NCI-H2227 treated with DMSO at 0.1 percent for 48 hours (cell line): ENCODE results near the gene KCTD12.
A peak's percentile ranks its signal among the peaks of the same experiment; 100 is the strongest.
"Not testable (repeated sequence)": the region's sequence is repeated elsewhere in the genome, so short reads cannot be mapped to it uniquely, and the experiment has no call there.

Experiments
- DNase-seq: peaks from one replicate; lab custom pipeline; 2025; lab: John Stamatoyannopoulos, UW

KCTD12 gene

DNA sequence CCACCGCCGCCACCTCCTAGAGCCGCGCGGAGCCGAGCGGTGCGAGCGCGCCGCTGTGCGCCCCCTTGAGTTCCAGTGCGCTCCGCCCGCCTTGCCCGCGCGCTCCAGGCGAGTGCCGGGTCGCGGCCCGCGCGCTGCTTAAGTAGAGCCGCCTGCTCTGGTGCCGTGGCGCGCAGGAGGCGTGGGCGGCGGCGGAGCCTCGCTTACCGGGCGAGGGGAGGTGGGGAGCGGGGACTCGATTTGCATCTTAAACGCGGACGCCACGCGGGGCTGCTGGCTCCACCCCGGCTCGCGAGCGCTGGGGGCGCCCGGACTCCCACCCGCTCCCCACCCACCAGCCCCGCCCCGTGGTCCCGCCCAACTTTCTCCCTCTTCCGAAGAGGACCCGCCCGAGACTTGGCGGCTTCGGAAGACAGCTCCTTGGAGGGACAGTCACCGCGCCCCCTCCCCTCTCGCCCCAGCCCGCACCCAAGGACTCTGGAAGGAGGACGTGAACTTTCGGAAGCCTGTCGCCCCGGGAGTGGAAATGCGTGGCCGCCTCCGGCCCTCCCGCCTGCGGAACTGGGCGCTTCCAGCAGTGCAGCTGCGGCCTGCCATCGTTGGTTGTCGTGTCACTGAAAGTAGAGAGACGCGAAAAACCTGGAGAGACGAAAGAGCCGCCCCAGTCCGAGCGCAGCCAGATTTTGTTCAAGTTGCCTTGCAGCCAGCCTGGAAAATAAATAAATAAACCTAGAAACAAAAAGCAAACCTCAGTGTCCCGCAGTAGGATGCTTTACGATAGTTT is at the start of gene KCTD12:
Gene KCTD12 (minus strand): TSS at position 114 of the 784 bp plus-strand sequence. CDS start 257 bp downstream, outside the sequence.
- DNase-seq: peak; percentile 22

DNA sequence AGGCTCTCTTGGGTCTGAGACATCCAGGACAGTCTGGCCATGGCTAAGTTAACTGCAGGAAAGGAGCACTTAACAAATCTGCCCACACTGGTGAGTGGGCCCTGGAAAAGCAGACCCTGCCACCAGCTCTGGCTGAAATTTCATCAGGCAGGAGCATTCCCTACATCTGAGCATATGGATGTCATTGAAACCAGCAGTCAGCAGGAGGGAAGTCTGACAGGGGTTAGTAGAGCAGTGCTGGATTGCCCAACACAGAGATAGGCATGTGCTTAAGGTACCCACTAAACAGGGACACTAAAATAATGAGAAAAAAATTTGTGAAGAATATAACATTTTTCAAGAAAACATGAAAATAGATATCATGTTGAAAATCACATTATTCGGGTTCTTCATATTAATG is 48.5 kb upstream of the KCTD12 start:
- DNase-seq: no peak

DNA sequence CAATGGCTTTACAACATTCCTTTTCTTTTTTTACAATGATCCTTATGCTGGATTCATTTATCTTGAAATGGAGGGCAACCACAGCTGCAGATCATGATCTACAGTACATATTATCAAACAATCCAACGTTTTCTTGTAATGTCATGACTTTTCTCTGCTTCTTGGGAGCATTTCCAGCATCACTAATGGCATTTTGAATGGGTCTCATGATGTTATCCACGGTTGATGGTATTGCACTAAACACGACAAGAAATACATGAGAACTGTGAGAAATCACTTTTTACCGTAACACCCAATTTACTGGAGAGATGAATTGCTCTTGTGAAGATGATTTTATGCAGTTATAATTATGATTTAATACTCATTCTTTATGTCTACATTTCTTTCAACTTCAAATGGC is 45.9 kb upstream of the KCTD12 start:
- DNase-seq: no peak

DNA sequence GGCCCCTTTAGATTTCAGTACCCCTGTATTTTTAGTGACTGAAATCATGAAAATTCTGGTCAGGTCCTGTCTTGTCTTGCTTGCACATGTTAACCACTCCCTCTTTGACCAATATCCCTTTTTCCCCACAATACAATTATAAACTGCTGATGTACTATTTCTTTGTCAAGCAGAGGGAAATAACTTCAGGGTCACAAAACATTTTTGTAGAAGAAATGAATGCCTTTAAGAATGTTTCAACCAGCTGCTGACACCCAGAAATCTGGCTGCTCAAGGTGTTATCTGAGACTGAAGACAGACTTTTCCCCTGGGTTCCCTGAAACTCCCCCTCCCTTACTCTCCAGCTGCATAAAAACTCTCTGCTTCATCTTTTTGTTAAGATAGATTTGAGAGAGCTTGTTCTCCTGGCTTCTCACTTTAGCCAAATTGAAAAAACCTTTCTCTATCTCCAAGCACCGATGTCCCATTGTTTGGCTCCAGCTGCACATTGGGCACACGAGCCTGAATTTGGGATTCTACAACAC is 43.7 kb upstream of the KCTD12 start:
- no peak for DNase-seq

DNA sequence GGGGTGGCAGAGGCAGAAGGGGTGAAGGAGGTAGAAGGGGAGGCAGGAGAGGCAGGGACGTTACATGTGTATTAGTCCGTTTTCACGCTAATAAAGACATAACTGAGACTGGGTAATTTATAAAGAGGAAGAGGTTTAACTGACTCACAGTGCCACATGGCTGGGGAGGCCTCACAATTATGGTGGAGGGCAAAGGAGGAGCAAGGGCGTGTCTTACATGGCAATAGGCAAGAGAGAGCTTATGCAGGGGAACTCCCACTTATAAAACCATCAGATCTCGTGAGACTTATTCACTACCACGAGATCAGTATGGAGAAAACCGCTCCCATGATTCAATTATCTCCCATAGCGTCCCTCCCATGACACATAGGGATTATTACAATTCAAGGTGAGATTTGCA is 43.1 kb upstream of the KCTD12 start:
- DNase-seq: no peak

DNA sequence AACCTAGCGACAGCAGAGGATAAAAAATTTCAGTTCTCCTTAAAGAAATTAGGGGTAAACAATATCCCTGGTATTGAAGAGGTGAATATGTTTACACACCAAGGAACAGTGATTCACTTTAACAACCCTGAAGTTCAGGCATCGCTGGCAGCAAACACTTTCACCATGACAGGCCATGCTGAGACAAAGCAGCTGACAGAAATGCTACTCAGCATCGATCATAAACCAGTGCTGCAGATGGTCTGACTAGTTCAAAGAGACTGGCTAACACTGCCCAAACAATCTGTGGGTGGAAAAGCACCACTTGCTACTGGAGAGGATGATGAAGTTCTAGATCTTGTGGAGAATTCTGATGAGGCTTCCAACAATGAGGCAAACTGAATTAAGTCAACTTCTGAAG is 42.3 kb upstream of the KCTD12 start:
- no peak for DNase-seq

DNA sequence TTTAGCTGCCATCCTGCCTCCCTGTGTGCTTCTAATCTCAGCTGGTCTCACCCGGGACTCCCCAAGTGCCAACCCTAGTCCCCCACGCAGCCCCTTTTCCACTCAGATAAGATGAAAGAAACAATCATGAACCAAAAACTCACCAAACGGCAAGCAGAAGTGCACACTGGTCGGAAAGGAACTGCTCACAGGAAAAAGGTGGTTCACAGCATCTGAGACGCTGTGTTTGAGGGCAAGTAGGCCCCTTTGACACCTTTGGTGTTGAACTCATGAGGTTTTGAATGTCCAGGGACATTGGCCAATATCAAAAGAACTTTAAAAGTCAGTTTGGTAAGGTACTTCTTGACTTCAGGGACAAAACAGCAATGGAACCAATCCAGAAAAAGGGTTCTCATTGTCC is 41.8 kb upstream of the KCTD12 start:
- DNase-seq: no peak

DNA sequence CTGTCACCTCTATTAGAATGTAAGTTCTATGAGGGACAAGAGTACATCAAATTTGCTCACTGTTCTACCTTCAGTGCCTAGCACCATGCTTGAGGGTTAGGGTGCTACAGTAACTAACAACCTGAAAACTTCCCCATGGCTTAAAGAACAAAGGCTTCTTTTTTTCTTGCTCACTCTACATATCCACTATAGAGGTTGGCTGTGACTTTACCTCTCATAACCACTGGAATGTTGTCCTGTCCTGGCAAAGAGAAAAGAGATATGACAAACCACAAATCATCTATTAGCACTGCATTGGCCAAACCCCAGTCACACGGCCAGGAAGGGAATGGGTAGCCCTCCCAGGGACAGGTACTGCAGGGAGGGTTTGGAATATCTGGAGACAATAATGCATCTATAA is 38.9 kb upstream of the KCTD12 start:
- no peak for DNase-seq

DNA sequence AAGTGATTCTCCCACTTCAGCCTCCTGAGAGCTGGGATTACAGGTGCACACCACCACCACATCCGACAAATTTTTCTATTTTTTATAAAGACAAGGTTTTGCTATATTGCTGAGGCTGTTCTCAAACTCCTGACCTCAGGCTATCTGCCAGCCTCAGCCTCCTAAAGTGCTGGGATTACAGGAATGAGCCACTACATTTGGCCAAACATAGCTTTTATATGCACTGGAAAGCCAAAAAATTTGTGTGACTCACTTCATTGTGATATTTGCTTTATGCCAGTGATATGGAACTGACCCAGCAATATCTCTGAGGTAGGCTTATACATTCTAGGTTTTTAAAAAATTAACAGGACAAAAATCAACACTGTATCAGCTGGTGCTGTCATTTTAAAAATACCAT is 35.3 kb upstream of the KCTD12 start:
- no peak for DNase-seq

DNA sequence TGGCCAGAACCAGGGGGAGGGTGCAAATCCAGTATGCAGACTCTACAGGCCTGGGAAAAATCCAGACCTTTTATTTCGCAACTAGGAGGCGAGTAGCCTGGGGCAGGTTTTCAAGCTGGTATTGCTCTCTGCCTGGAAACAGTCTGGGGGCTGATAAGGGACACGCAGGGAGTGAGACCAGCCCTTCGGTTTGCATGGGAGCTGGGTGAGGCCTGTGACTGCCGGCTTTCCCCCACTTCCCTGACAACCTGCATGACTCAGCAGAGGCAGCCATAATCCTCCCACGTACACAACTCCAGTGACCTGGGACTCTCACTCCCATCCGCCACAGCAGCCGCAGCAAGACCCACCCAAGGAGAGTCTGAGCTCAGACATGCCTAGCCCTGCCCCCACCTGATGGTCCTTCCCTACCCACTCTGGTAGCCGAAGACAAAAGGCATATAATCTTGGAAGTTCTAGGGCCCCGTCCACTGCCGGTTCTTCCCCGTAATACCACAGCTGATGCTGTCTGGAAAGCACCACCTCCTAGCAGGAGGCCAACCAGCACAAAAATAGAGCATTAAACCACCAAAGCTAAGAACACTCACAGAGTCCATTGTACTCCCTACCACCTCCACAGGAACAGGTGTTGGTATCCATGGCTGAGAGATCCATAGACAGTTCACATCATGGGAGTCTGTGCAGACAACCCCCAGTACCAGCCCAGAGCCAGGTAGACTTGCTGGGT is 31.7 kb upstream of the KCTD12 start:
- DNase-seq: not testable (repeated sequence)

DNA sequence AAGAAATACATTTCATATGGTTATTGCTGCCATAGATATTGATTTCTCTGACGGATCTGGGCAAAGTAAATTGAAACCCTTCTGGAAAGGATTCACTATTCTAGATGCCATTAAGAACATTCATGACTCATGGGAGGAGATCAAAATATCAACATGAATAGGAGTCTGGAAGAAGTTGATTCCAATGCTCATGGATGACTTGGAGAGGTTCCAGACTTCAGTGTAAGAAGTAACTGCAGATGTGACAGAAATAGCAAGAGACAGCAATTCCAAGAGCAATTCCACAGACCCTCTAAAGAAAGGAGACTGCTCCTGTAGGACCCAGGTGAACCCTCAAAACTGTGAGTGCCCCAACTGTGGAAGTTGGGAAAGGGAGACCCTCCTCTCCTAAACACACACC is 30.9 kb upstream of the KCTD12 start:
- no peak for DNase-seq

DNA sequence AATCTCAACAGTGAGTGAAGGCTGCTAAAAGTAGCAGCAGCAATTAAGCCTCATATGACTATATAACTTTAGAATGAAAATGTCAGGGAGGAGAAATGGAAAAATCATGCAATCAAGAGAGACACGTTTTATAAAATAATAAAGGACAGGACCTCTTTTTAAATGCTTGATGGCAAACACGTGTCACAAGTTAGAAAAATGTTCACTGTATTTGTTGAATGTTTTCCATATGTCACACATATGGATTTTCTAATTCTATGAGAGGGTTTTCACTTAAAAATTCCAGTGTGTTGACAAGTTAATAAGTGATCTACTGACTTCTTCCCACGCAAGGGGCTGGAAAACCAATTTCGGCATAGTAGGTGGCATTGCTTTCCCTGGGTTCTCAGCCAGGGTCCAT is 27.7 kb upstream of the KCTD12 start:
- no peak for DNase-seq

DNA sequence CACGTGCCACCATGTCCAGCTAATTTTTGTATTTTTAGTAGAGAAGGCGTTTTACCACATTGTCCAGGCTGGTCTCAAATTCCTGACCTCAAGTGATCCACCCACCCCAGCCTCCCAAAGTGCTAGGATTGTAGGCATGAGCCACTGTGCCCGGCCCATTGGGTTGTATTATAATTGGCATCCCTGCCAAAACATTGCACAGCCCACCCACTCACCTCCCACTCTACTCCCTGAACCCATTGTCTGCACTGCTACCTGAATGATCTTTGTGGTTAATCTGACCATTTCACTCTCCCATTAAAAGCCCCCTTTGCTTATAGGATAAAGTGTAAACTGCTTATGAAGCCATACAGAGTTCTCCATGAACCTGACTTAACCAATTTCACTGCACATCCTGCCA is 26.3 kb upstream of the KCTD12 start:
- no peak for DNase-seq

DNA sequence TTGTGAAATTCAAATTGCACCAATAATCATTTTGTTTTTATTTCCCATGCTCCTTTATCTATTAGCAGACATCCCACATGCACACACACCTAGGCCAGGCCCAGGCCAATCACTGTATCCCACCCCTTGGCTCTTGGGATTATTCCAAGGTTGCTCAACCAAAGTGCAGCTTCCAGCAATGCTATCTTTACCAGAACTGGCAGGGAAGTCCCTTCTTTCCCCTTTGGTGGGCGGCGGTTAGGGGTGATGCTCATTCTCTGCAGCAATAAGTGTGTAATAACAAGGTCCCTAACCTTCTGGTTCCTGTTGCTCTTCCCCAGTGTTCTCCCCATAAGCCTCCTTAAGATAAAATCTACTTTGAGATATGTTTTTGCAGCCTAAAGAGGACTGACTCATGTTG is 18.3 kb upstream of the KCTD12 start:
- DNase-seq: no peak

DNA sequence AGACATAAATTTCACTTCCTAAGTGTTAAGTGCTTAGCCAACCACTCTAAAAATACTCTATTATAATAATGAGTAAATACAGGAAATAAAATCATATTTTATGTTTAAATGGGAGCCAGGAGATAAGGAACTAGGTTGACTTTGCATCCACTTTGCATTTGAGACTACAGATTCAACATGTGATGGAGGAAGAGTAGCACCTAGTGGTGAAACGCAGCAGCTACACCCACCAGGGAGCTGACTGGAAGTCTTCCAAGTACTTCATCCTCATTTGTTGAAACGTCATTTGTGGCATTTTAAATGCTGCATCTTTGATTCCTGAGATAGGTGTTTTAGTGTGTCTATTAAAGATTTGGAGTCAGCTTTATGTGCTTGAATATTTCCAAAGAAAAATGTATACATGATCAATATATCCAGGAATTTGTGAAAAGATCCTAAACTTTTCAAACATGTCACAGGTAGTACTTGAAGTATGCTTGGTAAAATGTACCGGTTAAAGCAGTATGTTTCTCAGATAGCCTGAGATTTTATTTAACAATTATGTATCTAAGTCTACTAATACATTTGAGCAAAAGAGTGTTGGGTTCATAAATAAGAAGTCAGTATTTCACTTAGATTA is 17.4 kb upstream of the KCTD12 start:
- DNase-seq: peak; percentile 26

DNA sequence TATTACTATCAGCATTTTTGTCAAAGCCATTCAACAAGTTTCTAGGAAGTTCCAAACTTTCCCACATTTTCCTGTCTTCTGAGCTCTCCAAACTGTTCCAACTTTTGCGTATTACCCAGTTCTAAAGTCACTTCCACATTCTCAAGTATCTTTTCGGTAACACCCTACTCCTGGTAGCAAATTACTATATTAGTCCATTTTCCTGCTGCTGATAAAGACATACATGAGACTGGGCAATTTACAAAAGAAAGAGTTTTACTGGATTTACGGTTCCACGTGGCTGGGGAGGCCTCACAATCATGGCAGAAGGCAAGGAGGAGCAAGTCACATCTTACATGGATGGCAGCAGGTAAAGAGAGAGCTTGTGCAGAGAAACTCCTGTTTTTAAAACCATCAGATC is 12.9 kb upstream of the KCTD12 start:
- not testable (repeated sequence) for DNase-seq

DNA sequence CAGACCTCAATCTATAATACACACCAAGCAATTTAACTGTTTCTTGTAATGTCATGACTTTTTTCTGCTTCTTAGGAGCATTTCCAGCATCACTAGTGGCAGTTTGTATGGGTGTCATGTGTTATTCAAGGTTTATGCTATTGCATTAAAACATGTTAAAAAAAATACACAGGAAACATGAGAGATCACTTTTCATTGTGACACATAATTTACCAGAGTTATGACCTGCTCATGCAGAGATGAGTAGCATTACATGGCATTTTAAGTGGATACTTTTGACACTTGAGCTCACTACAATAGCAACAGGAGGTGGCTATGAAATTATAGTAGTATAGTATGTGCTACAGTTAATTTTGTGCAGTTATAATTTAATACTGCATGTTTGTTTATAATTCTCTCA is 11.0 kb upstream of the KCTD12 start:
- DNase-seq: not testable (repeated sequence)

DNA sequence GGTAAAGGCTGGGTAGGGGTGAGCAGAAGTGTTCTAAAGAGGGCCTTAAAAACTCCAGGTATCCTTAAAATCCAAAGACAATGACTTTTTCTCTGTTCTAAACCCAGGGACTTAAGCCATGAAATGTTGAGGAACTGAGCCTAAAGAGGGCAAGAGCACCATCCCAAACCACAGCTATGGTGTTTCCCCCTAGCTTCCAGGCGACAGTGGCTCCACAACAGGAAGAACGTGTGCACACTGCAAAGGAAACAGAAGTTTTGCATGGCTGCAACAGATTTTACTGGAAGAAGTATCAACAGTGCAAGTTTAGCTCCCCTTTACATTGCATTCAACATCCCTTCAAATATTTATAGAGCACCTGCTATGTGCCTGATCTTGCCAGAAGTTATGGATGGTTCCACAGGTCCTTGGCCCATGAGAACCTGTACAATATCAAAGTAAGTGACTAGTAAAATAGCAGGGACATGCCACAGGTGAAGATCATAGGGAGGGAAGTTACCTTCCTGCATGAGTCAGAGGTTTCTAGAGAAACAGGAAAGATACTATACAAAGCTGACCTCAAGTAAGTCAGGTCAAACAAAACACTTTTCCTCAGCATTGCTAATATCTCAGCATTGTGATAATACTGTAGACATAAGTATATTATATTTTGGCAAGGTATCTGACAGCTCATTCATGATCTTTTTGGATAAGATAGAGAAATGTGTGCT is 8.4 kb upstream of the KCTD12 start:
- DNase-seq: no peak

DNA sequence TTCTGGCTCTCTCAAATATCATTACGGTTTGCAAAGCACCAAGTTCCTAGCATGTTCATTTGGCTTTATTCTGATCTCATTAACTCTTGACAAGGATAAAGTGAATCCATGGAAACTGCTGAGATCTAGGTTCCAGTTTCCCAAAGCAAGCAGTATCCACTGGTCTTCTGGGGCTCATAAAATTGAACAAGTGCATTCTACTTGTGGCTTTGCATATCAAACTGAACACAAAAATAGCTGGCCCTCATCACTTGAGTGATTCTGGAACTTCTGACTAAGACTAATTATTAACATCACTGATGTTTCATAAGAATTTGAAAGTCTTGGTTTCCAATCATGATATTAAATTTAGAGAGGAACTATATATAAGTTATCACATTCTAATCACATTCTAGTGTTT is 6.3 kb upstream of the KCTD12 start:
- DNase-seq: no peak

DNA sequence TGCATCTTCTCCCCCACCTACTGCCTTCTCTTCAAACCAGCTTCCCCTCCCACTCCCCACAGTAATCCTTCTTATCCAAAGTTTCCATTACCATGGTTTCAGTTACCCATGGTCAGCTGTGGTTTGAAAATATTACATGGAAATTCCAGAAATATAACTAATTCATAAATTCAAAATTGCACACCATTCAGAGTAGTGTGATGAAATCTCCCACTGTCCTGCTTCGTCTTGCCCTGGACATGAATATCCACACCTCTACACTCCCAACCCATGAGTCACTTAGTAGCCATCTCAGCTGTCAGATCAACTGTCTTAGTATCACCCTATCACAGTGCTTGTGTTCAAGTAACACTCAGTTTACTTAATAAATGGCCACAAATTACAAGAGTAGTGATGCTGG is 3.8 kb upstream of the KCTD12 start:
- DNase-seq: no peak

DNA sequence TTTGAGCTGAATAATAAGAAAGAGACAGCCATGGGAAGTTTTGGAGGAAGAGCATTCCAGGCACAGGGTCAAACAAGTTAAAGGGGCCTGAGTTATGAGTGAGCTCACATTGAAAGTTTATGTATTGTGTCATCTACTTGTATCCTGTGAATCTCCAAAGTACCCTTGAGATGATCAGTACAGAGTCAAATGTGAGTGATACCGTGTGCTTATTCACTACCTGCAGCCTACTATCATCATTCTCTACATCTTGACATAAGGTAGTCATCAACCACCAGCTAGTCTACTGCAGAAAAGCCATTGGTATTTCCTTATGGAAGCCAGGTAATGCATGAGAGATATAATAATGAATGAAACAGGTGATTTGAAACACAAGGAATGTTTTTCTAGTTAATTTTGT is 3.0 kb upstream of the KCTD12 start:
- DNase-seq: no peak

DNA sequence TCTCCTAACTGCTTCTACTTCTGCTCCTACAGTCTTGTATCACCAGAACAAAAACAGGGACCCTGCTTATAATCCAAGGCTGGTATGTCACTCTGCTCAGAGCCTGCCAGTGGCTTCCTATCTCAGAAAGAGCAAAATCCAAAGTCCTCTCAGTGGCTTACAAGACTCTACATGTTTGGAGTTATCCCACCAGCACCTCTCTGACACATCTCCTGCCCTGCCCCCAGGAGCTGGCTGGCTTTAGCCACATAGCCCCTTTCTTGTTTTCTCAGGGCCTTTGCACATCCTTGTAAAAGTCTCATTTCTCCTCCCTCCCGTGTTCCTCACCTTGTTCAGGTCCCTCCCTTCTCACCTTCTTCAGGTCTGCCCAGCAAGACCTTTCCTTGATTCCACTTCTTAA is 2.2 kb upstream of the KCTD12 start:
- no peak for DNase-seq
